Nephron (organoid): ENCODE measurements around the gene TBC1D5.

Source experiments
- H3K27ac Mint-ChIP-seq, 3 experiments: 2 replicates each; pipeline ENCODE4 v1.8.0; 2020; ENCODE audit warnings: mixed read lengths in 3 of 3, mild to moderate bottlenecking in 2 of 3, moderate library complexity in 1 of 3
- H3K27me3 Mint-ChIP-seq: 2 replicates; pipeline ENCODE4 v1.8.0; 2021; ENCODE audit warnings: low read depth, mild to moderate bottlenecking, moderate library complexity, mixed read lengths
- H3K36me3 Mint-ChIP-seq: 2 replicates; pipeline ENCODE4 v1.8.0; 2020; ENCODE audit warnings: low read depth, mixed read lengths
- H3K4me1 Mint-ChIP-seq: 2 replicates; pipeline ENCODE4 v1.8.0; 2020; ENCODE audit warnings: mixed read lengths
- H3K4me3 Mint-ChIP-seq, 3 experiments: 2 replicates each; pipeline ENCODE4 v1.8.0; 2020; ENCODE audit warnings: mild to moderate bottlenecking in 3 of 3, mixed read lengths in 3 of 3, moderate library complexity in 2 of 3
- H3K9me3 Mint-ChIP-seq: 2 replicates; pipeline ENCODE4 v1.8.0; 2020; ENCODE audit warnings: mixed read lengths
- CTCF ChIP-seq, 3 experiments: fragments of 200-600 bp; sonication (generic); IDR thresholded peaks; one replicate each; pipeline ENCODE4 v1.5.0; 2021; ENCODE audit warnings: antibody characterized with exemption in 3 of 3; ENCODE audit not compliant: unreplicated experiment in 3 of 3

Gene TBC1D5

GRCh38 chr3:17310983-17311382 is 431.4 kb downstream of the TBC1D5 start:
- H3K4me3 Mint-ChIP-seq, result no peak overlapping the region
- H3K36me3 Mint-ChIP-seq, result no peaks in the 10 kb centered on the region
- H3K27me3 Mint-ChIP-seq, result no peaks in the 10 kb centered on the region
- H3K27ac Mint-ChIP-seq, result no peak overlapping the region
- peaks cover 31% of the 10 kb centered on the region for H3K4me1 Mint-ChIP-seq
- H3K9me3 Mint-ChIP-seq, result no peaks in the 10 kb centered on the region
- no peak for TF ChIP-seq CTCF (IDR thresholded peaks at IDR 0.05; ENCODE audit: unreplicated experiment in 3 of 3)

- peaks cover 18% of the 10 kb centered on the region for H3K4me1 Mint-ChIP-seq
- no peaks in the 10 kb centered on the region for H3K36me3 Mint-ChIP-seq
- H3K27me3 Mint-ChIP-seq, result no peaks in the 10 kb centered on the region
- peak in 1 of 3 experiments; percentile 2 for TF ChIP-seq CTCF (IDR thresholded peaks at IDR 0.05; ENCODE audit: unreplicated experiment in 3 of 3)
- H3K9me3 Mint-ChIP-seq, result no peaks in the 10 kb centered on the region
- H3K27ac Mint-ChIP-seq, result no peak overlapping the region
- H3K4me3 Mint-ChIP-seq, result no peak overlapping the region
Observed at GRCh38 chr3:17307887-17308286, 434.5 kb downstream of the TBC1D5 start.

GRCh38 chr3:17307482-17307881 is 434.9 kb downstream of the TBC1D5 start:
- Mint-ChIP-seq H3K4me3 (no peak overlapping the region), H3K27ac (no peak overlapping the region), H3K36me3 (no peaks in the 10 kb centered on the region), H3K9me3 (no peaks in the 10 kb centered on the region), H3K4me1 (peaks cover 14% of the 10 kb centered on the region), H3K27me3 (no peaks in the 10 kb centered on the region)
- TF ChIP-seq CTCF (IDR thresholded peaks at IDR 0.05; ENCODE audit: unreplicated experiment in 3 of 3), result peak in 1 of 3 experiments; percentile 24

GRCh38 chr3:17304969-17305368 is 437.5 kb downstream of the TBC1D5 start:
- no peak overlapping the region for H3K27ac Mint-ChIP-seq
- no peaks in the 10 kb centered on the region for H3K36me3 Mint-ChIP-seq
- H3K9me3 Mint-ChIP-seq, result no peaks in the 10 kb centered on the region
- H3K4me3 Mint-ChIP-seq, result no peak overlapping the region
- no peaks in the 10 kb centered on the region for H3K27me3 Mint-ChIP-seq
- TF ChIP-seq CTCF (IDR thresholded peaks at IDR 0.05; ENCODE audit: unreplicated experiment in 3 of 3), result no peak
- peaks cover 3% of the 10 kb centered on the region for H3K4me1 Mint-ChIP-seq

- no peaks in the 10 kb centered on the region for H3K4me1 Mint-ChIP-seq
- no peaks in the 10 kb centered on the region for H3K27me3 Mint-ChIP-seq
- no peak overlapping the region for H3K4me3 Mint-ChIP-seq
- no peaks in the 10 kb centered on the region for H3K9me3 Mint-ChIP-seq
- no peak overlapping the region for H3K27ac Mint-ChIP-seq
- no peak for TF ChIP-seq CTCF (IDR thresholded peaks at IDR 0.05; ENCODE audit: unreplicated experiment in 3 of 3)
- no peaks in the 10 kb centered on the region for H3K36me3 Mint-ChIP-seq
Observed at GRCh38 chr3:17302774-17303173, 439.7 kb downstream of the TBC1D5 start.

- no peaks in the 10 kb centered on the region for H3K27me3 Mint-ChIP-seq
Observed at GRCh38 chr3:17302170-17302569, 440.3 kb downstream of the TBC1D5 start.

More at GRCh38 chr3:17302170-17302569, 440.3 kb downstream of the TBC1D5 start:
- no peaks in the 10 kb centered on the region for H3K4me1 Mint-ChIP-seq
- no peaks in the 10 kb centered on the region for H3K9me3 Mint-ChIP-seq
- no peak for TF ChIP-seq CTCF (IDR thresholded peaks at IDR 0.05; ENCODE audit: unreplicated experiment in 3 of 3)
- no peak overlapping the region for H3K4me3 Mint-ChIP-seq
- H3K36me3 Mint-ChIP-seq, result no peaks in the 10 kb centered on the region
- no peak overlapping the region for H3K27ac Mint-ChIP-seq
